DOHH2 (cell line): Measurements from ENCODE around the gene PSMD14.

Source experiments
- CTCF ChIP-seq: fragments of 200-600 bp; sonication (generic); IDR thresholded peaks from one replicate; pipeline ENCODE4 v1.5.1; 2014; ENCODE audit warnings: antibody characterized with exemption, mild to moderate bottlenecking, low read depth, low read length; ENCODE audit not compliant: poor library complexity, severe bottlenecking
- EZH2phosphoT487 ChIP-seq: fragments of 200-600 bp; sonication (generic); IDR thresholded peaks from 2 replicates; pipeline ENCODE4 v1.6.1; 2017; ENCODE audit warnings: borderline replicate concordance, mild to moderate bottlenecking, antibody characterized with exemption, low read length, moderate library complexity, mixed read lengths

DNA sequence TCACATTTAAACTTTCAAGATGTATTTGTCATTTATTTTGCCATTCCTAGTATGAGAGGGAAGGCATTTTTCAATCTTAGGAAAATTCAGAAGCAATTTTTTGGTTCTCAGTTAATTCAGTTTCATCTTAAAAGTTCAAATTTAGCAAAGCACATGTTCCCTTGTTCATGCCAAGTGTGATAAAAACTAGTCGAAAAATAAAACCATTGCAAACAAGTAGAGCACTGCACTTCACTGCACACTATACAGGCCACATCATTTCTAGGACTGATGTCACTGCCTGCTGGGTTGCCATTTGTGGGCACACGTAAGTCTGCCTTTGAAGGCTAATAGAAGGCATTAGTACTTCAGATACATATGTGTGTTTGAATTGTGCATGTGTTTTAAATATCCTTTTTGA, 122.2 kb downstream of the PSMD14 start:
- TF ChIP-seq CTCF, result no peak
- TF ChIP-seq EZH2phosphoT487, result no peak
